Pulmonary artery endothelial cell (primary cell): ENCODE results near the gene MARVELD2. TPM values are rescaled to one million over a fixed set of nuclear protein-coding genes. Genes with fewer than 3 reads are reported as not detected.
"Not testable (repeated sequence)": the region's sequence is repeated elsewhere in the genome, so short reads cannot be mapped to it uniquely, and the experiment has no call there.

ENCODE experiments used
- DNase-seq: peaks from one replicate; pipeline ENCODE4 v3.0.0-alpha.2; 2011; ENCODE audit warnings: low read depth, low spot score
- total RNA-seq: library from RNA; depleted of rRNA; stranded (reverse); fragments of >200 nt; gene quantifications from 2 replicates; pipeline ENCODE4 v1.2.3, GENCODE V29; 2014

MARVELD2 gene, protein sequence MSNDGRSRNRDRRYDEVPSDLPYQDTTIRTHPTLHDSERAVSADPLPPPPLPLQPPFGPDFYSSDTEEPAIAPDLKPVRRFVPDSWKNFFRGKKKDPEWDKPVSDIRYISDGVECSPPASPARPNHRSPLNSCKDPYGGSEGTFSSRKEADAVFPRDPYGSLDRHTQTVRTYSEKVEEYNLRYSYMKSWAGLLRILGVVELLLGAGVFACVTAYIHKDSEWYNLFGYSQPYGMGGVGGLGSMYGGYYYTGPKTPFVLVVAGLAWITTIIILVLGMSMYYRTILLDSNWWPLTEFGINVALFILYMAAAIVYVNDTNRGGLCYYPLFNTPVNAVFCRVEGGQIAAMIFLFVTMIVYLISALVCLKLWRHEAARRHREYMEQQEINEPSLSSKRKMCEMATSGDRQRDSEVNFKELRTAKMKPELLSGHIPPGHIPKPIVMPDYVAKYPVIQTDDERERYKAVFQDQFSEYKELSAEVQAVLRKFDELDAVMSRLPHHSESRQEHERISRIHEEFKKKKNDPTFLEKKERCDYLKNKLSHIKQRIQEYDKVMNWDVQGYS
- total RNA-seq, result 4.7 and 9.2 TPM in 2 replicates

DNA sequence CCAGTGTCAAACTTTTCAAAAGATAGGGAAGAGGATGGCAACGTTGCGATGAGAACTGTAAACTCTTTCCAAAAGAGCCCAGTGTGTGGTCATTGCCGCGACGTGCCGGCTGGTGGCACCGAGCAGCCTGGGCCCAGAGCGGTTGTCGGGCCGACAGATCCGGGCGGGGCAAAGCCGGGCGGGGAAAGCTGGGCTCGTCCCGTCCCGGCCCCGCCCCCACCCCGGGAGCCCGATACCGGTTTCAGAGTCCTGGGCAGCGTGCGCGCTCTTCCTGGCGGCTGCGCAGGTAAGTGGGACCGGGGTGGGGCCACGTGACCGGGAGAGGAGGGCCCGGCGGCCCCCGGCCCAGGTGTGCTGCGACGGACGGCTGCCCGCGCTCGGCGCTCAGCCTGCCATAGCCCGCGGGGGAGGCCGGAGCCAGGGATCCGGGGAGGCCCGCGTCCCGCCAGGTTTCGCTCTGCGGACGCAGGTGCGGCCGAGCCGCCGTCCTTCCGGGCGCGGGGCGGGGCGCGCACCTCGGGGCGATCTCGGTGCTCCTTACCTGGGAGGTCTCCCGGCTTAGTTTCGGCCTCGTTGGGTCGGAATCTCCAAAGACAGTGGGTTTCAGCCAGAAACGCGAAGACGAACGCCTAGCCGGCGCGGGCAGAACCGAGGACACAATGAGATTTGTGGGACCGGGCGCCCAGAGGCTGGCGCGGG, at the start of gene MARVELD2:
Gene MARVELD2 (plus strand): TSS at position 232 of the 699 bp plus-strand sequence. CDS start 4,270 bp downstream, outside the sequence.
- peak; percentile 11 for DNase-seq

DNA sequence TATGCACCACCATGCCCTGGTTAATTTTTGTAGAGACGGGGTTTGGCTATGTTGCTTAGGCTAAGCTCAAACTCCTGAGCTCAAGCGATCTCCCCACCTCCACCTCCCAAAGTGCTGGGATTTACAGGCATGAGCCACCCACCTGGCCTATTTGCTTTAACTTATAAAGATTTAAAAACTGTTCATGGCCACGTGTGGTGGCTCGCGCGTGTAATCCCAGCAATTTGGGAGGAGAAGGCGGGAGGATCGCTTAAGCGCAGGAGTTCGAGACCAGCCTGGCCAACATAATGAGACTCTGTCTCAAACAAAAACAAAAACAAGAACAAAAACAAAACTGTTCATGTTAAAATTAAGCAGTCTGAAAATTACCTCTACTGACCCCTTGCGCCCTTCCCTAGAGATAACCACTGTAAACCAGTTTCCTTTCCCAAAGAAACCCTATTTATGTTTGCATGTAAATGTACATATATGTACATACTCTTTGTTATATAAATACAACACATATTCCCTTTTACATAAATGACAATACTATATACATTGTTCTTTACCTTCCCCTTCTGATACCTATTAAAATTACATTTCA, 47.1 kb upstream of the MARVELD2 start:
- no peak for DNase-seq

DNA sequence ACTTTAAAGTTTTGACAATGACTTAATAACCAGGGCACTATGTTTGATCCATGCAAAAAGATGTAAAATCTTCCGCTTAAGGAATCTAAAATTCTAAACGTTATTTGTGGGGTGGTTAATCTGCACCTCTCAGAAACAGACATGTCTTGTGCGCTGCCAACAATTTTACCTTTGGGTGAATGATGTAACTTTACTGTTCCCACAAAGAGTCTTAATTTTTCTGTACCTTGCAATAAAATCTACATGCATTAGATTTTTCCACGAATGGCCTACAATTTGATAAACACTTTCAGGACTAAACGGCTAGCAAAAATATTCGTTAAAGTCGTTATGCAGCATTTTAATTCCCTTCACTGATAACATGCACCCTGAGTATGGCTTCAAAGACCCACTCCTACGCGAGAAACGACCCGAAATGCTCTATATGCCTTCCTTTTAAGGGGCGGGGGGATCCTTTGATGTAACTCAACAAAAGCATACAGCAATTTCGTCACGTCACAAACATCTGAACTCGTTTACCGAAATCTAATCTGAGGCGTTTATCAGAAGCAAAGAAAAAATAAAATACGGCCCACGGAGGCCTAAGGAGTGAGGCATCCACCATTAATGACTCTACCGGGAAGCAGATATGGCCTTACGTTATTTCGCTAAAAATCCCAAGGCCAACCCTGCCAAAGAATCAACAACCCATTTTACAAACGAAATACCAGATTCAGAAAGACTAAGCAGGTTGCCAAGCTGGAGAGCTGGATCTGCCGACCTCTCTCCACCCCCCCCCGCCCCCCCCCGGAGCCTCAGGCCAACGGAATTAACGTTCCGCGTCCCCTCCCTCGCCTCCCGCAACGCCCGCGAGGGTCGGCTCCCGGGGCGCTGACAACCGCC, 46.2 kb upstream of the MARVELD2 start:
- no peak for DNase-seq

DNA sequence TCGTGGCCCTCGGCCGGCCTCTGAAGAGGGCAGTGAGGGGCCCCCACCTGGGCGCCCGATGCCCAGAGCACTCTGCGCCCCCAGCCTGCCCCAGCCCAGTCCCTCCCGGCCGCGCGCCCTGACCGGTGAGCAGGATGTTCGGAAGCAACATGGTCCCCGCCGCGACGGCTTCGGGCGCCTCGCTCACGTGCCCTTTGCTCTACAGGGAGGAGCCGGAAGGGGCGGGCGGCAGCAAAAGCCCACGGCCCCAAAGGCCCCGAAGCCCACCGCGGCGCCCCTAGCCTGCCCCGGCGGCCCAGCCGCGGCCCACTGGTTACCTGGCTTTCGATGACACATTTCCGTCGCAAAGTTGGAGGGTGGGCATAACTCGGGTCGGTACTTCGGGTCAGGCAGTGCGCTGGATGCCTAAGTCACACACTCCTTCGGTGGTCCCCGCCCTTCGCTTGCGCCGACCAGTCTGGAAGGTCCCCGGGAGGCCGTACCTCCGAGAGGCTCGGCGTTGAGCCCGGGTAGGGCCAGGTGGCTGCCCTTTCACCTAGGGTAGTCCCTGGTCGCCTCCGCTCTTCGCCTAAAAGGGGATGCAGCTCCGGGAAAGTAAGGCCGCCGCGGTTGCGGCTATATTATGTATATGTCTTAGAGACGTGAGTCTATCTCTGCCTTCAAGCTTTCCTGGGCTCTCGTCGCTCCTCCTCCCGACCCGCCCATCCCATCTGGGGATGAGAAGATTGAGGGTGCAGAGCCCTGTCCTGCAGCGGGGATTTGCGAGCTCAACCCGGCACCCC, 45.4 kb upstream of the MARVELD2 start, which contains the start of the genes AK6, RAD17 and TAF9:
Gene AK6 (minus strand): TSS at position 181 of the 782 bp plus-strand sequence. CDS start 30 bp downstream, at position 151.
Gene RAD17 (plus strand): TSS at position 479 of the 782 bp plus-strand sequence. CDS start 2,391 bp downstream, outside the sequence.
Gene TAF9 (minus strand): TSS at position 181 of the 782 bp plus-strand sequence. CDS start 3,783 bp downstream, outside the sequence.
- DNase-seq, result peak; percentile 64

DNA sequence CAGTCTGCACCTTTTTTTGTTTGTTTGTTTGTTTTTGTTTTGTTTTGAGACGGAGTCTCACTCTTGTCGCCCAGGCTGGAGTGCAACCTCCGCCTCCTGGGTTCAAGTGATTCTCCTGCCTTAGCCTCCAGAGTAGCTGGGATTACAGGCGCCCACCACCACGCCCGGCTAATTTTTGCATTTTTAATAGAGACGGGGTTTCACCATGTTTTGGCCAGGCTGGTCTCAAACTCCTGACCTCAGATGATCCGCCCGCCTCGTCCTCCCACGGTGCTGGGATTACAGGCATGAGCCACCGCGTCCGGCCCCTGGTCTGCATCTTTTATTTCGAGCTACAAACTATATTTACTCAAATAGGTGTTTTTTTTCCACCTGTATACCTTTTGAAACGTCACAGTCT, 44.6 kb upstream of the MARVELD2 start:
- not testable (repeated sequence) for DNase-seq

DNA sequence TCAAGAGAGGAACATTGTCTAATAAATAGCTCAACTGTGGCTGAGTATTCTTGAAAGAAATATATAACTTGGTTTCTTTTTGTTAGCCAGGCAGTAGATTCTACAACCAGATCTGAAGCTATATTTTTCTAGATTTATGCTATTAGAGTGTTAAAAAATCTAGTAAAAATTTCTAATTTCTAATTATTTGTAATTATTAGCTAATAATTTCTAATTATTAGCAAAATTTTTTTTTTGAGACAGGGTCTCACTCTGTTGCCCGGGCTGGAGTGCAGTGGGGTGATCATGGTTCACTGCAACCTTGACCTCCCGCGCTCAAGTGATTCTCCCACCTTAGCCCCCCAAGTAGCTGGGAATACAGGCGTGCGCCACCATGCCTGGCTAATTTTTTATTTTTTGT, 42.5 kb upstream of the MARVELD2 start:
- DNase-seq, result no peak

DNA sequence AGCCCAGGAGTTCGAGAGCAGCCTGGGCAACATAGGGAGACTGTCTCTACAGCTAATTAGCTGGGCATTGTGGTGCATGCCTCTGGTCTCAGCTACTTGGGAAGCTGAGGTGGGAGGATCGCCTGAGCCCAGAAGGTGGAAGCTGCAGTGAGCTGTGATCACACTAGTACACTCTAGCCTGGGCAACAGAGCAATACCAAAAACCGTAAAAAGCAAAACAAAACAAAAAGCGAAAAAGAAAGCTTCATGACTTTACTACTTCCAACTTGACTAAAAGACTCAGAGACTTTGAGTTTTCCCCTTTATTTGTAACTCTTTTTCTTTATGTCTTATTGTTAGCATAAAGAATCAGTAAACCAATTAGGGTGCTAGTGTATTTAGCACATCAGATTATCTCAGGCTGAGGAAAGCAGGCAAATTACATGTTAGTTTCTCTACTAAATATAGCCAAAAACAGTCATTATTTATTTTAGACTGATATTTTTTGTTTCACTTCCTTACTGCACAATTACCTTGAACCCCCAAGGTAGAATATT, 39.9 kb upstream of the MARVELD2 start:
- DNase-seq, result no peak

DNA sequence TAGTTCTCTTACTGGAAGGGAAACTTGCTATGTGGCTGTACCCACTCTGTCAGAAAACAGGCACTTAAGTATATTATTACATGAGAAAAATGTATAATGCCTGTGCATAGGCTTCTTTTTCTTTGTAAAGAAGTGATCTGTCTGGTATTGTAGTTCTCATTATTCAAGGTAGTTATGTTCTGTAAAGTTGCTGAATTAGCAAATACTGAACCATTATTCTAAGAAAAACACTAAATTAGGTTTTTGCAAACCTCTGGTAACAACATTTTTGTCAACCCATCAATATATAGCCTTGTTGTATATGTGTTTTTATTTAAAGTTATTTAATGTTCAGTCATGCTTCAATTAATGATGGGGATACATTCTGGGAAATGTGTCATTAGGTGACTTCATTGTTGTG, 36.5 kb upstream of the MARVELD2 start:
- DNase-seq, result no peak

DNA sequence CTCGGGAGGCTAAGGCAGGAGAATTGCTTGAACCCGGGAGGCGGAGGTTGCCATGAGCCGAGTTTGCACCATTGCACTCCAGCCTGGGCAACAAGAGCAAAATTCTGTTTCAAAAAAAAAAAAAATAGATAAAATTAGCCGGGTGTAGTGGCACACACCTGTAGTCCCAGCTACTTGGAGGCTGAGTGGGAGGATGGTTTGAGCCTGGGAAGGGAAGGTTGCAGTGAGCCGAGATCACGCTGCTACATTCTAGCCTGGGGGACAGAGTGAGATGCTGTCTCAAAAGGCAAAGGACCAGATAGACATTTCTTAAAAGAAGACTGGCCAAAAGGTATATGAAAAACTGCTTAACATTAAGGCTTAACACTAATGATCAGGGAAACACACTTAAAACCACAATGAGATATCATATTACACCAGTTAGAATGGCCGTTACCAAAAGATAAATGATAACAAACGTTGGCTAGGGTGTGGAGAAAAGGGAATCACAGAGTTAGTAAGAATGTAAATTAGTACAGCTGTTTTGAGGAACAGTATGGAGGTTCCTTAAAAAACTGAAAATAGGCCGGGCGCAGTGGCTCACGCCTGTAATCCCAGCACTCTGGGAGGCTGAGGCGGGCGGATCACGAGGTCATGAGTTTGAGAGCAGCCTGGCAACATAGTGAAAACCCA, 10.1 kb upstream of the MARVELD2 start:
- no peak for DNase-seq

DNA sequence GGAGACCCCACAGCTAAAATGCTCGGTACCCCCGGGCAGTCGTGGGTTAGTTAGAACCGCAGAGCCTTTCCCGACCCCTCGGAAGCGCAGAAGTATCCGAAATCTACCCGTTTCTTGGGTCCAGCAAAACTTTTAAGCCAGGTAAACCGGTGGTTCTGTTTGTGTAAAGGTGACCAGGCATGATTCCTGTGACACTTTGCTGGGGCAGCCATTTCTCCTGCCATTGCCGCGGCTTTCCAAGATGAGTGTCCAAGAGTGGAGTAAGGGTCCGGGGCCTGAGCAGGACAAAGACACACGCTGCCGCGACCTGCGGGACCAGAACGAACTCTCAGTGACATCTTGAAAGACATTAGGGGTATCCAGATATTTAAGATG, 655 bp downstream of the MARVELD2 start:
- DNase-seq, result no peak

DNA sequence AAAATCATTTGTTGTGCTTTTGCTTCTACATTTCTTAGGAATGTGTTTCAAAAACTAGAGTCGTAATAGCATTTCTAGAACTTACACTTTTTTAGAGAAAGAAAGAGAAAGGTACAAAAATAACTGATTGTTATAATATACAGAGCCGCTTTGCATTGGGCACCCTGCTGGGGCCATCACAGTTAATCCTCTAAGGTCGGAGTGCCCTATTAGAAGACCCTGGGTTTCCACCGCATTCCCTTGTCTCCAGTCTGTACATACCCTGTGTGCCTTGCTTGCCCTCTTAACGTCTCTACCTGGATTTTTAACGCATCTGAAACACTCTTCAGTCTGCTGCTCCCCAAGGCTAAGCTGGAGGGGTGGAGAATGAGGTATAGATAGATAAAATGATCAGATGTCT, 1.3 kb downstream of the MARVELD2 start:
- no peak for DNase-seq

DNA sequence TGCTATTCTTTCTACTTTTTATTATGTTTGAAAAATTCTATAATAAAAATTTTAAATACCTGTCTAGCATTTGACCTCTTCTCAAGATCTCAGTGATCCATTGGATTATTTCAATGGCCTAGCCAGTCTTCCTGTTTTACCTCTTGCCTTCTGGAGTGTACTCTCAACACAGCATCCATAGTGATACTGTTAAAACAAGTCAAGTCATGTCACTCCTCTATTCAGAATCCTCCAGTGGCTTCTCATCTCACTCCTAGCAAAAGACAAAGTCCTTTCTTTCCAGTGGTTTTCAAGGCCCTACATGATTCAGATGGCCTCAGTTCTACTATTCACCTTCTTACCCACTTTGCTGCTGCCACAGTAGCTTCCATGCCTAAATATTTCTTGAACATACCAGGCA, 1.8 kb downstream of the MARVELD2 start:
- no peak for DNase-seq

DNA sequence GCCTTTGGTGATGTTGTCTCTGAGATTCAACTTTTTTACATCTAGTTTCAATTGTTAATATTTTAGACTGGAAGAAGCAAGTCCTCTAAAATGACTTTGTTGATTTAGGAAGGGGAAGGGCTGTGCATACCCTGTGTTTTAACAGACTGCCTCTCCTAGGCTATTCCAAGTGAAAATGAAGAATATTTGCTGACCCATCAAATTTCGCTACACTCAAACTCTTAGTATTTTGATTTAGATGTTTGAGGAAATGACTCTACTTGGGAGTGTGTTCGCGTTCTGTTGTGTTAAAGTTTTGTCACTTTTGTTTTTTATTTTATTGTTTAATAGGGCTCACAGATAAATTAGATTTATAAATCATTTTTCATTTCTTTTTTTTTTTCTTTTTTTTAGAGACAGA, 3.6 kb downstream of the MARVELD2 start:
- no peak for DNase-seq

DNA sequence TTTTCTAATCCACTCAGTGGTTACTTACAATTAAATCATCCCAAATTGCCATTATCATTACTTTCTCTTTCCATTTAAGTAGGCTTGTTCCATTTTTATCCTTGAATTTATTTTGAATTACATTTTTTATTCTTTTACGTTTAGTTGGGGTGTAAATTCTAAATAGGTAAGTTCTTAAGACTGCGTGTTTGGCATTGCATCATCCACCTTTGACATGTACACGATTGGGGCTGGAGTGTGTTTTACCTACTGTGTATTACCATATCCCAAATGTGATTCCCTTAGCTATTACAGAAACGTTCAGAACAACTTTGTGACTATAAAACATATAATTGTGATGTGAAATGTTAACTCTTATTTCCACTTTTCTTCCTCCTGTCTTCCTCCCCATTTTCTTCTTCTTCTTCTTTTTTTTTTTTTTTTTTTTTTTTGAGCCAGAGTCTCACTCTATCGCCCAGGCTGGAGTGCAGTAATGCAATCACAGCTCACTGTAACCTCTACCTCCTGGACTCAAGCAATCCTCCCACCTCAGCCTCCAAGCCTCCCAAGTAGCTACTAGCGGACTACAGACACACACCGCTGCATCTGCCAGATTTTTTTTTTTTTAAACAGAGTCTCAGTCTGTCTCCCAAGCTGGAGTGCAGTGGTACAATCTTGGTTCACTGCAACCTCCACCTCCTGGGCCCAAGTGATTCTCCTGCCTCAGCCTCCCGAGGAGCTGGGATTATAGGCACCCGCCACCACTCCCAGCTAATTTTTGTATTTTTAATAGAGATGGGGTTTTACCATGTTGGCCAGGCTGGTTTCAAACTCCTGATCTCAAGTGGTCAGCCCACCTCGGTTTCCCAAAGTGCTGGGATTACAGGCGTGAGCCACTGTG, 16.7 kb downstream of the MARVELD2 start:
- no peak for DNase-seq

DNA sequence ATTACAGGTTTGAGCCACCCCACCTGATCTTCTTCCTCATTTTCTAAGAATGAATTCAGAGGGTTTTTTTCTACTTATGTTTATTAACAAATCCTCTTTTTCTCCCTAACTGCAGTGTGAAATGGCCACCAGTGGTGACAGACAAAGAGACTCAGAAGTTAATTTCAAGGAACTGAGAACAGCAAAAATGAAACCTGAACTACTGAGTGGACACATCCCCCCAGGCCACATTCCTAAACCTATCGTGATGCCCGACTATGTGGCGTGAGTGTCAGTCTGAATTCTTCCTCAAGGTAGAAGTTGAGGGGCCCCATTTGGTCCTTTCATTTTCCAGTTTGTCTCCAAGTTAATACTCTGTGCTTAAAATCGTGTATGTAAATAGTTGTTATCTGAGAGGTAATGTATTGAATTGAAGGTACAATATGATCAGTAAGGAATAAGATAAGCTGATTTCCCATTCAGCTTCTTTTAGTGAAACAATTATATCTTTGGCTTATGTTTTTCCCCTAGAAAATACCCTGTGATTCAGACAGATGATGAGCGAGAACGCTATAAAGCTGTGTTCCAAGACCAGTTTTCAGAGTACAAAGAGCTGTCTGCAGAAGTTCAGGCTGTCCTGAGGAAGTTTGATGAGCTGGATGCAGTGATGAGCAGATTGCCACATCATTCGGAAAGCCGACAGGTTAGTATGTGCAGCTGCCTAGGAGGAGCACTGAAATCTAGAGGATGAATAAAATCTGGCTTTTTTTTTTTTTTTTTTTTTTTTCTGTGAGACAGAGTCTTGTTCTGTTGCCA, 17.7 kb downstream of the MARVELD2 start:
- DNase-seq, result no peak

DNA sequence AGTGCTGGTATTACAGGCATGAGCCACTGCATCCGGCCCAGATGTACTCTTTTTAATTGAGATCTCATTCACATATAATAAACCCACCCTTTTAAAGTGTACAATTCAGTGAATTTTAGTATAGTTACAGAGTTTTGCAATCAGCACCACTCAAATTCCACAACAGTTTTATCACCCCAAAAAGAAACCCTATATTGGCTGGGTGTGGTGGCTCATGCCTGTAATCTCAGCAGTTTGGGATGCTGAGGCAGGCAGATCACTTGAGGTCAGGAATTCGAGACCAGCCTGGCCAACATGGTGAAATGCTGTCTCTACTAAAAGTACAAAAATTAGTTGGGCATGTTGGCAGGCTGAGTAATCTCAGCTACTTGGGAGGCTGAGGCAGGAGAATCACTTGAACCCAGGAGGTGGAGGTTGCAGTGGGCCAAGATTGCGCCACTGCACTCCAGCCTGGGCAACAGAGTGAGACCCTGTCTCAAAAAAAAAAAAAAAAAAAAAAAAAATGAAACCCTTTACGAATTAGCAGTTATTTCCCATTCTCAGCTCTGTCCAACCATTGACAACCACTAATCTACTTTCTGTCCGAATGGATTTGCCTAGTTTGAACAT, 20.5 kb downstream of the MARVELD2 start:
- not testable (repeated sequence) for DNase-seq
